ENCODE results near the gene MRPL21.
"Not testable (repeated sequence)": the region's sequence is repeated elsewhere in the genome, so short reads cannot be mapped to it uniquely, and the experiment has no call there.

The MRPL21 gene

DNA sequence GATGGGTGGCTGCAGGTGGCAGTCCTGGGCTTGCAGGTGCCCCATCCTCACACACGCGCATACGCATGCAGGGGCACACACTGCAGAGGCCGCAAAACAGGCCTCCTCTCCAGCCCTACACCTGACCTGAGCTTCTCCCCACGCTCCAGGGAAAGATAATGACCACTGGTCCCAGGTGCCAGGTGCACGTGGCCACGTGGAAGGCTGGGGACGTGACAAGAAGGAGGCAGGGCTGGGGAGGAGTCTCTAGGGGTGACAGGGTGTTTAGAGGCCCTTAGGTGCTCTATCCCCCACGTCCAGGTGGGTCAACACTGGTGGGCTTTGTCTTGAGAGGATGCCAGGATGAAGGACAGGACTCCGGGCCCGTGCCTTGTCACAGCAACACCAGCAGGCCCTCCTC is 38.4 kb downstream of the MRPL21 start:
- no peak for DNase-seq (ENCODE audit: low spot score)

GRCh38 chr11:68863553-68864265 is 39.9 kb downstream of the MRPL21 start:
- no peak for DNase-seq (ENCODE audit: low spot score)

GRCh38 chr11:68862421-68862820 is 41.2 kb downstream of the MRPL21 start:
- DNase-seq (ENCODE audit: low spot score) = no peak

DNA sequence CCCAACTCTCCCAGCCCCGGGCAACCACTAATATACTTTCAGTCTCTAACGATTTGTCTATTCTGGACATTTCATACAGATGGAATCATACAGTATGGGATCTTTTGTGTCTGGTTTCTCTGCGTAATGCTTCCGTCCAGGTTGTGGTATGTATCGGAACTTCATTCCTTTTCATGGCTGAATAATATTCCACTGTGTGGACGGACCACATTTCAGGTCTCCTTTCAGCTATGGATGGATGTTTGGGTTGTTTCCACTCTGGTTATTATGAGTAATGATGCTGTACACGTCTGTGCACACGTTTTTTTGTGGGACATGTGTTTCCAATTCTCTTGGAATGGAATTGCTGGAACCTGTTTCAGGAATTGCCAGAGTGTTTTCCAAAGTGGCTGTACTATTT is 44.5 kb downstream of the MRPL21 start:
- DNase-seq (ENCODE audit: low spot score) = no peak

GRCh38 chr11:68857037-68857586 is 46.5 kb downstream of the MRPL21 start:
- DNase-seq (ENCODE audit: low spot score) = no peak

DNA sequence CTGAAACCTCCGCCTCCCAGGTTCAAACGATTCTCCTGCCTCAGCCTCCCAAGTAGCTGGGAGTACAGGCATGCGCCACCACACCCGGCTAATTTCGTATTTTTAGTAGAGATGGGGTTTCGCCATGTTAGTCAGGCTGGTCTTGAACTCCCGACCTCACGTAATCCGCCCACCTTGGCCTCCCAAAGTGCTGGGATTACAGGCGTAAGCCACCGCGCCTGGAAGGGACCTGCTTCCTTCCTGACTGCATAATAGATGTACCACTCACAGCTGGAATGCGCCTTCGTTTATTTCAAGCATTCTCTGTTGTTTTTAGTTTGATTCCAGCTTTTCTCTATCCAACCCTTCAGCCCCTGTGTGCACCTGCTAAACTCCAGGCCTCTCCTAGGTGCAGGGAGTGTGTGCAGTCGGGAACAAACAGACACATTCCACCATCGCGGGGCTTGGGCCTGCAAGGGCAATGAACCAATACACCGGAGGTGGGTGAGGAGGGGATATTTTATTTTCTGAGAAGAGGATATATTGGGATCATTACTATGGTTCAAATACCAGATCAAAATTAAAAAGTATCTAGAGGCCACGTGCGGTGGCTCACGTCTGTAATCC is 47.1 kb downstream of the MRPL21 start:
- DNase-seq (ENCODE audit: low spot score) = not testable (repeated sequence)

GRCh38 chr11:68855205-68855981 is 48.2 kb downstream of the MRPL21 start:
- DNase-seq (ENCODE audit: low spot score) = no peak

DNA sequence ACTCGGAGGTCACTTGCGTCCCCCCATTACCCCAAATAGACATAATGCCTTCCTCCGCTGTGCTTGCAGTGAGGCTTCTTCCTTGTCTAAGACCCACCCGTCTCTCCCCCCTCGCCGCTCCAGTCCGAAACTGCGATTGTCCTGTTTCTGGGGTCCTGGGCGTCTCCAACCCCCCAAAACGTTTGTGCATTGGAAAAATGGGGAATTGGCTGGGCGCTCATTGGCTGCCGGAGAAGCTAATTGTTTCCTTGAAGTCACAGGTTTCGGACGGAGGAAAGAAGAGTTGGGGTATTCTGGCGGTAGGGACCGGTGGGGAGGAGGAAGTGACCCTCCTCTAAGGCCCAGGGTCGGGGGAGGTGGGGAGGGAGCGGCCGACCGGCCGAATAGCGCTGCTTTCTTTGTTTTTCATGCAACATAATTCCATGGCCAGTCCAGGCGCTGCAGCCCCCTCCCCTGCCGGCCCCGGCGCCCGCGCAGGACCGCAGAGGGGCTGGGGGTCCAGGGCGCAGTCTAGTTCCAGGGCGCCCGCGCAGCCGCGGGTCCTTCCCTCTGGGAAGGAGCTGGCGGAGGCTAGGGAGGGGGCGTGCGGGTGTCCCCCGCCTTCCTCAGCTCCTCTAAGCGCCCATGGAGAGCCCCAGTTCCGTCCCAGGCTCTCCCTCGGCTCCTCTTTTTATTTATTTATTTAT is 49.2 kb downstream of the MRPL21 start:
- DNase-seq (ENCODE audit: low spot score) = no peak

DNA sequence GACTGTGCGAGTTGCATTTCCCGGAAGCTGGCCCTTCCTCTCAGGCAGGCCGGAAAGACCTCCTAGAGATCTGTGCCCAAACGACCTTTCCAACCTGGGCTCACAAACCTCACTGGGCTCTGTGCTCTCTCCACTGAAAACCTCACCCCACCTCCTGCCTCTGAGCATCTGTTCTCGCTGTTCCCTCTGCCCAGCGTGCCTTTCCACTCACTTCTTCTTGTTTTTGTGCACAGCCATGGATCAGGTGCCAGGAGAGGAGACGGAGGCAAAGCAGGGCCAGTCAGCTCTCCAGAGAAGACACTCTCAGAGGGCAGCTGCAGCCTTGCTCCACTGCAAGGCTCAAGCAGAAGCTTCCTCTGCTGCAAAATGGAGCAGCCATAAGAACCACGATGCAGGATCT is 51.0 kb downstream of the MRPL21 start:
- DNase-seq (ENCODE audit: low spot score) = no peak

- DNase-seq (ENCODE audit: low spot score) = no peak
These were observed 55.2 kb downstream of the MRPL21 start for GRCh38 chr11:68848429-68848828.

DNA sequence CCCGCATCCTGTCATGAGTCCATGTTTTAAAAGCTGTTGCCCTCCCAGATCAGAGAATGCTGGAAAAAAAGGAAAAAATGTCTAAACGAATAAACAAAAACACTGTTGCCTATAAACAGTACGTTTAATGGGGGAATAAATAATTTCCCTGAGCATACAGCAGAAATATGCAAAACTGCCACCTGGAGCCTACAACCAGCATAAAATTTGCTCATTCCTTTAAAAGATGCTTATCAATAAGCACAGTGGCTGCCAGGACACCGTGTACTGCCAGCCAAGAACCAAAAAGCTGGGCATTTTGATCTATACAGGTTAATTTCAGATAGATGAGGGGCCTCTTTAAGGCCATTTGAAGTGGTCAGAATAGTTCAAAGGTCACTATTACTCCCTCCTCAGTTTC is 56.2 kb downstream of the MRPL21 start:
- DNase-seq (ENCODE audit: low spot score) = no peak

DNA sequence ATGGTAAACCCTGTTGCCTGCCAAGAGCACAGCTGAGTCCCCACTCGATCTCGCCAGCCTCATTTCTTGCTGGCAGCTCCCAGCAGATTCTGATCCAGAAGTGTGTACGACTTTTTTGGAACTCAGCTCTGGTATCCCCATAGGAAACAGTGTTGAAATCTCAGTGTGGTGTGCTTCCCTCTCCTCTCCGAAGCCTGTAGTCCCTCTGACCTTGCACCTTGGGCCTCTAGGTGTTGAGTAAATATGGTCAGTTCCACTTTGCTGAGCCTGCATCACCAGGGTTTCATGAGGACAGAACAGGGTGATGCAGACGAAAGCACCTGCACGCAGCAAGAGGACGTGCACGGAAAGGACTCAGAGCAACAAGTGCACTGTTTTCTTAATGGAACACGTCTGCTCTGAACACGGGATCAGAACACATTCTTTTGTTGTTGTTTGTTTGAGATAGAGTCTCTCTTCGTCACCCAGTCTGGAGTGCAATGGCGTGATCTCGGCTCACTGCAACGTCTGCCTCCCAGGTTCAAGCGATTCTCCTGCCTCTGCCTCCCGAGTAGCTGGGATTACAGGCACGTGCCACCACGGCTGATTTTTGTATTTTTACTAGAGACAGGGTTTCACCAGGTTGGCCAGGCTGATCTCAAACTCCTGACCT is 58.2 kb downstream of the MRPL21 start:
- no peak for DNase-seq (ENCODE audit: low spot score)

DNA sequence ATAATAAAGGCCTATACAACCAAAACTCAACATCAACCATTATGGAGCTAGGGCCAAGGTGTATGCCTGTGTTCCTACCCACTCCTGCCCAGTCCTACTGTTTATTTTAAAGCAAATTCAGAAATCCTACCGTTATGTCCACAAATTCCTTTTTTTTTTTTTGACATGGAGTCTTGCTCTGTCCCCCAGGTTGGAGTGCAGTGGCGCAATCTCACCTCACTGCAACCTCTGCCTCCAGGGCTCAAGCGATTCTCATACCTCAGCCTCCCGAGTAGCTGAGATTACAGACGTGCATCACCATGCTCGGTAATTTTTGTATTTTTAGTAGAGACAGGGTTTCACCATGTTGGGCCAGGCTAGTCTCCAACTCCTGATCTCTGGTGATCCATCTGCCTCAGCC is 58.8 kb downstream of the MRPL21 start:
- DNase-seq (ENCODE audit: low spot score) = no peak

DNA sequence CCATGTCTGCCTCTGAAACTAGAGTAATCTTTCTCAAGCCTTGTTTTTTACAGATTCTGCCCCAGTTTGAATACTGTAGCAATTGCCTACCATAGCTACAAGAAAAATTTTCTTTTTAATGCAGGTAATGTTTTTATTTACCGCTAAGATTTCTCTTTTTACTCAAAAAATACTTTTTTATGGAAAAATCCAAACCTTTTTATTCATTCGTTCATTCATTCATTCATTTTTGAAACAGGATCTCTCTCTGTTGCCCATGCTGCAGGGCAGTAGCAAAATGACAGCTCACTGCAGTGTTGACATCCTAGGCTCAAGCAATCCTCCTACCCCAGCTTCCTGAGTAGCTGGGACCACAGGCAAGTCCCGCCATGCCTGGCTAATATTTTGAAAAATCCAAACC is 59.3 kb downstream of the MRPL21 start:
- DNase-seq (ENCODE audit: low spot score) = no peak

DNA sequence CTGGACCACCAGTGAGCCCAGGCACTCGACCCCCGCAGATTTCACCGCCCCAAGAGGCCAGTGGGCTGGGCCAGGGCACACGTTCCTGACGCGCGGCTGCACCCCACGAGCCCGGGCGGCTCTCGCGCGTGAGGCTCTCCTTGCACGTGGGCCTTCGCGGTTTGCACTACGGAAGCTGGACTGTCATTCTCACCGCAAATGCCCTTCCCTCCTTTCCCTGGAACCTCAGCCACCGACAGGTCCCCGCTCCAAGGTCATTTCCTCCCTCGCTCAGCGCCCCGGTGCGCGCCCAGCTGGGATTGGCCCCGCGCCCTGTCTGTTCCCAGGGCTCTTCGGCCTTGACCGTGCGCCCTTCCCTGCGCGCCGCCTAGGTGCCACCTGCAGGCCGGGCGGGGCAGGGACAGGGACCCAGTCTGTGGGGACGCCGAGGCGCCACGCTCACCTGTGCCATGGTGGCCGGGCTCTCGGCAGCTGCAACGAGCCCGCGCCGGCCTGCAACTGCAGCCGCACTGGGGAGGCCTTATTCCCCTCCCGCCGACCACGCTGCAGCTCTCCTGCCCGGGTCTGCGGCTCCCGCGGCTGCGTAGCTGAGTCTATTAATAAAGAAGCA is 59.8 kb downstream of the MRPL21 start:
- peak; percentile 55 for DNase-seq (ENCODE audit: low spot score)

GRCh38 chr11:68843052-68843561 is 60.5 kb downstream of the MRPL21 start:
- DNase-seq (ENCODE audit: low spot score) = peak; percentile 30

DNA sequence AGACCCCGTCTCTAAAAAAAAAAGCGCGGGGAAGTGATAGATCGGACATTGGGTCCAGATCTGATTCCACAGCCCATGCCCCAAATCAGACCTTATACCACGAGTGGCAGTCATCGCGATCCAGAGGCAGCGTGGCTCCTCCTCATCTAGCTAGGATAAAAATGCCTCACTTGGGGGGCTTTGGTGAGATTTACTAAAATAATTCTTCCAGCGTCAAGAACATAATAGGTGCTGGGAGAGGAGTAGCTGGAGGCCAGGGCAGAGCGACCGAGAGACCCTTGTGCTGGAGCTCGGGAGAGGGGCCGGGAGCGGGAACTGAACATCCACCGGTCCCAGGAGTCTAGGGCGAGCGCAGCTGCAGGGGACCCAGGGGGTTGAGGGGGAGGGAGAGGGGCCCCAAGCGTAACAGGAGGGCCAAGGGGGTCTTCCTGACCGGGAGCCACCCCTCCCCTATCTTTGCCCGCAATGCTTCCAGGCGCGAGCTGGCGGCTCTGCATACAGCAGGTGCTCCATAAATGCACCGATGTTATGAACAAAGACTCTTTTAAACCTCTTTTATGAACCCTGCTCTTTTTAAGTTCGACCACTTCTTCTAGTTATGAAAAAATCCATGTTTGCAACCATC is 61.1 kb downstream of the MRPL21 start:
- no peak for DNase-seq (ENCODE audit: low spot score)

DNA sequence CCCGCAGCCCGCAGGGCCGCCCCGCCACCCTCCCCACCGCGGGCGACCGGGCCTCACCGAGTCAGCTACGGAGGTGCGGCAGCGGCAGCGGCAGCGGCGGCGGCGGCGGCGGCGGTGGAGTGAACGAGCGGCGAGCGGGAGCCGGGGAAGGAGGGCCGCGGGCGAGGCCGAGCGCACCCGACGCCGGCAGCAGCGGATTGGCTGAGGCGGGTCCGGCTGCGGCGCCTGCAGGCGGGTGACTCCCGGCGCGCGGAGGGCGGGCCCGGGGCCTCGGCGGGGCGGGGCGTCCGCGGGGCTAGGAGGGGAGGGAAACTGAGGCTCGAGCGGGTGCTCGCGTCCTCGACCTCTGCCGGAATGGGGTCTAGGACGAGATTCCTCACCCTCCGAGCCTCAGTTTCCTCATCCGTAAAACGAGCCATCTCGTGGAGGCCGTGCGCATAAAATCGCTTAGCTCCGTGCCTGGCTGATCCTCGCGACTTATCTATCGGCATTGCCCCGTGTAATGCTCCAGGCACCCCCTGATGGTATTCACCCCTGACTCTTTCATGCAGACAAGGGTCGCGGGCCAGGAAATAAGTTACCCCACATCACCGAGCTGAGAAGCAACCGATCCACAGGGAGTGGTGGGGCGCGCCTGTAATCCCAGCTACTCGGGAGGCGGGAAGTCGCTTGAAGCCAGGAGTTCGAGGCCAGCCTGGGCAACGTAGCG is 61.8 kb downstream of the MRPL21 start, which contains the start of gene CPT1A:
CPT1A (minus strand) TSS at position 199 of the 709 bp plus-strand sequence. CDS start 26,442 bp downstream, outside the sequence.
- DNase-seq (ENCODE audit: low spot score) = peak; percentile 50

Data from NAMALWA (cell line).